ENCODE results near the gene ZNF688.

Gene ZNF688

DNA sequence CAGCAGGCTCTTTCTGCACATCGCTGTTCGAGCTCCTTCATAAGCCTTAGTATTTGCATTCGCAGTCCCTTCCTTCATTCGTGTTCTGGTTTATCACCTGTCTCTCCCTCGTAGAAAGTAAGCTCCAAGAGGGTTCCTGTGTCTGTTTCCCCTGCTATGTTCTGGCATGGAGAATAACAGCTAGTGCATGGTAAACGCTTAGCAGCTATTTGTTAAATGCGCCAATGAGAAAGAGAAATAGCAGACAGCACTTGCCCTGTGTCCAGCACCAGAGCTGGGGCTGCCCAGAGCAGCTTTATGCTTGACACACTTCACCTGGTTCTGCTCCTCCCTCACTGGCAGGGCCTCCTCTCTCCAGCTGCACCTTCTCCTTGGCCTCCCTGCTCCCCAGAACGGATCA, 5.5 kb downstream of the ZNF688 start:
- TF ChIP-seq SNAI2 (CRISPR knock-in tag; IDR thresholded peaks at IDR 0.05) (no peak), ARNTL (CRISPR knock-in tag; IDR thresholded peaks at IDR 0.05; ENCODE audit: borderline replicate concordance, low read depth) (no peak), RARB (CRISPR knock-in tag; IDR thresholded peaks at IDR 0.05) (no peak), ZC3H10 (CRISPR knock-in tag; IDR thresholded peaks at IDR 0.05) (no peak), BACH2 (CRISPR knock-in tag; IDR thresholded peaks at IDR 0.05; ENCODE audit: borderline replicate concordance) (no peak), ZFP3 (CRISPR knock-in tag; IDR thresholded peaks at IDR 0.05) (no peak), ZNF70 (CRISPR knock-in tag; IDR thresholded peaks at IDR 0.05) (no peak)
- TF ChIP-seq, protein P1, sequence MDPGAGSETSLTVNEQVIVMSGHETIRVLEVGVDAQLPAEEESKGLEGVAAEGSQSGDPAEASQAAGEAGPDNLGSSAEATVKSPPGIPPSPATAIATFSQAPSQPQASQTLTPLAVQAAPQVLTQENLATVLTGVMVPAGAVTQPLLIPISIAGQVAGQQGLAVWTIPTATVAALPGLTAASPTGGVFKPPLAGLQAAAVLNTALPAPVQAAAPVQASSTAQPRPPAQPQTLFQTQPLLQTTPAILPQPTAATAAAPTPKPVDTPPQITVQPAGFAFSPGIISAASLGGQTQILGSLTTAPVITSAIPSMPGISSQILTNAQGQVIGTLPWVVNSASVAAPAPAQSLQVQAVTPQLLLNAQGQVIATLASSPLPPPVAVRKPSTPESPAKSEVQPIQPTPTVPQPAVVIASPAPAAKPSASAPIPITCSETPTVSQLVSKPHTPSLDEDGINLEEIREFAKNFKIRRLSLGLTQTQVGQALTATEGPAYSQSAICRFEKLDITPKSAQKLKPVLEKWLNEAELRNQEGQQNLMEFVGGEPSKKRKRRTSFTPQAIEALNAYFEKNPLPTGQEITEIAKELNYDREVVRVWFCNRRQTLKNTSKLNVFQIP (CRISPR knock-in tag; IDR thresholded peaks at IDR 0.05; ENCODE audit: borderline replicate concordance, low read depth) = no peak
- TF ChIP-seq, protein P2, sequence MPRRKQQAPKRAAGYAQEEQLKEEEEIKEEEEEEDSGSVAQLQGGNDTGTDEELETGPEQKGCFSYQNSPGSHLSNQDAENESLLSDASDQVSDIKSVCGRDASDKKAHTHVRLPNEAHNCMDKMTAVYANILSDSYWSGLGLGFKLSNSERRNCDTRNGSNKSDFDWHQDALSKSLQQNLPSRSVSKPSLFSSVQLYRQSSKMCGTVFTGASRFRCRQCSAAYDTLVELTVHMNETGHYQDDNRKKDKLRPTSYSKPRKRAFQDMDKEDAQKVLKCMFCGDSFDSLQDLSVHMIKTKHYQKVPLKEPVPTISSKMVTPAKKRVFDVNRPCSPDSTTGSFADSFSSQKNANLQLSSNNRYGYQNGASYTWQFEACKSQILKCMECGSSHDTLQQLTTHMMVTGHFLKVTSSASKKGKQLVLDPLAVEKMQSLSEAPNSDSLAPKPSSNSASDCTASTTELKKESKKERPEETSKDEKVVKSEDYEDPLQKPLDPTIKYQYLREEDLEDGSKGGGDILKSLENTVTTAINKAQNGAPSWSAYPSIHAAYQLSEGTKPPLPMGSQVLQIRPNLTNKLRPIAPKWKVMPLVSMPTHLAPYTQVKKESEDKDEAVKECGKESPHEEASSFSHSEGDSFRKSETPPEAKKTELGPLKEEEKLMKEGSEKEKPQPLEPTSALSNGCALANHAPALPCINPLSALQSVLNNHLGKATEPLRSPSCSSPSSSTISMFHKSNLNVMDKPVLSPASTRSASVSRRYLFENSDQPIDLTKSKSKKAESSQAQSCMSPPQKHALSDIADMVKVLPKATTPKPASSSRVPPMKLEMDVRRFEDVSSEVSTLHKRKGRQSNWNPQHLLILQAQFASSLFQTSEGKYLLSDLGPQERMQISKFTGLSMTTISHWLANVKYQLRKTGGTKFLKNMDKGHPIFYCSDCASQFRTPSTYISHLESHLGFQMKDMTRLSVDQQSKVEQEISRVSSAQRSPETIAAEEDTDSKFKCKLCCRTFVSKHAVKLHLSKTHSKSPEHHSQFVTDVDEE (CRISPR knock-in tag; IDR thresholded peaks at IDR 0.05) = no peak
- TF ChIP-seq, protein P3, sequence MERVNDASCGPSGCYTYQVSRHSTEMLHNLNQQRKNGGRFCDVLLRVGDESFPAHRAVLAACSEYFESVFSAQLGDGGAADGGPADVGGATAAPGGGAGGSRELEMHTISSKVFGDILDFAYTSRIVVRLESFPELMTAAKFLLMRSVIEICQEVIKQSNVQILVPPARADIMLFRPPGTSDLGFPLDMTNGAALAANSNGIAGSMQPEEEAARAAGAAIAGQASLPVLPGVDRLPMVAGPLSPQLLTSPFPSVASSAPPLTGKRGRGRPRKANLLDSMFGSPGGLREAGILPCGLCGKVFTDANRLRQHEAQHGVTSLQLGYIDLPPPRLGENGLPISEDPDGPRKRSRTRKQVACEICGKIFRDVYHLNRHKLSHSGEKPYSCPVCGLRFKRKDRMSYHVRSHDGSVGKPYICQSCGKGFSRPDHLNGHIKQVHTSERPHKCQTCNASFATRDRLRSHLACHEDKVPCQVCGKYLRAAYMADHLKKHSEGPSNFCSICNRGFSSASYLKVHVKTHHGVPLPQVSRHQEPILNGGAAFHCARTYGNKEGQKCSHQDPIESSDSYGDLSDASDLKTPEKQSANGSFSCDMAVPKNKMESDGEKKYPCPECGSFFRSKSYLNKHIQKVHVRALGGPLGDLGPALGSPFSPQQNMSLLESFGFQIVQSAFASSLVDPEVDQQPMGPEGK (CRISPR knock-in tag; IDR thresholded peaks at IDR 0.05; ENCODE audit: borderline replicate concordance) = no peak
- no peak for ATAC-seq

DNA sequence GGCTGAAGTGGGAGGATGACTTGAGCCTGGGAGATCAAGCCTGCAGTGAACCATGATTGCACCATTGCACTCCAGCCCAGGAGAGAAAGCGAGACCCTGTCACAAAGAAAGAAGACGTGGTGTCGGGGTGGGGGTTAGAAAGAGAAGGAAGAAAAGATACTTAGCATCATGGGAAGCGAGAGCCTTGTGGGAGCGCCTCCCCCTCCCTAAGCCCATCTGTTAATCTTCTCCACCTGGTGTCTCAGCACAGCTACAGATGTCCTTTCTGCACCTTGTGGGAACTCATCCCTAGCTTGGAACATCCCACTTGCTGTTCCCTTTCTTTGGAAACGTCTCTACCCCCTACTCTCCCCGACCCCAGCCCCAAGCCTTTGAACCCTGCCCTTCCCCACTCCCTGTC, 6.0 kb downstream of the ZNF688 start:
- no peak for ATAC-seq
- TF ChIP-seq, protein P2 (CRISPR knock-in tag; IDR thresholded peaks at IDR 0.05) = no peak
- no peak for TF ChIP-seq ARNTL (CRISPR knock-in tag; IDR thresholded peaks at IDR 0.05; ENCODE audit: borderline replicate concordance, low read depth)
- TF ChIP-seq ZFP3 (CRISPR knock-in tag; IDR thresholded peaks at IDR 0.05) = no peak
- no peak for TF ChIP-seq SNAI2 (CRISPR knock-in tag; IDR thresholded peaks at IDR 0.05)
- no peak for TF ChIP-seq RARB (CRISPR knock-in tag; IDR thresholded peaks at IDR 0.05)
- TF ChIP-seq ZNF8 (CRISPR knock-in tag; IDR thresholded peaks at IDR 0.05) = no peak
- TF ChIP-seq ZNF70 (CRISPR knock-in tag; IDR thresholded peaks at IDR 0.05) = no peak
- no peak for TF ChIP-seq BACH2 (CRISPR knock-in tag; IDR thresholded peaks at IDR 0.05; ENCODE audit: borderline replicate concordance)

DNA sequence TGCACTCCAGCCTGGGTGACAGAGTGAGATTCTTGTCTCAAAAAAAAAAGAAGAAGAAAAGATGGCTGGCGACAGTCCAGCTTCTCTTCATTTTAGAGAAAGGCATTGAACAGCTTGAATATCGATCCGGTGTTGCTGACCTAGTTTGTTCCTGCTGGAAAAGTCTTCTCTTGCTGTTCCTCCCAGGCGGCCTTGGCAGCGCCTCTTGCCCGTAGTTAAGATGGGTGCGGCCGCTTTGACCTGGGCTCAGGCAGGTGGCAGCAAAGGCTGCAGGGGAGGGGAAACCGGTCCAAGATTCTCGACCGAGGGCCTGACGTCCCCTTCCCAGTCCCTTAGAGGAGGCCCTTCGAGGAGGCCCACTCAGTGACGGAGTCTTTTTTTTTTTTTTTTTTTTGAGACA, 9.5 kb downstream of the ZNF688 start:
- no peak for ATAC-seq
- TF ChIP-seq, protein P4, sequence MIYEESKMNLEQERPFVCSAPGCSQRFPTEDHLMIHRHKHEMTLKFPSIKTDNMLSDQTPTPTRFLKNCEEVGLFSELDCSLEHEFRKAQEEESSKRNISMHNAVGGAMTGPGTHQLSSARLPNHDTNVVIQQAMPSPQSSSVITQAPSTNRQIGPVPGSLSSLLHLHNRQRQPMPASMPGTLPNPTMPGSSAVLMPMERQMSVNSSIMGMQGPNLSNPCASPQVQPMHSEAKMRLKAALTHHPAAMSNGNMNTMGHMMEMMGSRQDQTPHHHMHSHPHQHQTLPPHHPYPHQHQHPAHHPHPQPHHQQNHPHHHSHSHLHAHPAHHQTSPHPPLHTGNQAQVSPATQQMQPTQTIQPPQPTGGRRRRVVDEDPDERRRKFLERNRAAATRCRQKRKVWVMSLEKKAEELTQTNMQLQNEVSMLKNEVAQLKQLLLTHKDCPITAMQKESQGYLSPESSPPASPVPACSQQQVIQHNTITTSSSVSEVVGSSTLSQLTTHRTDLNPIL (CRISPR knock-in tag; IDR thresholded peaks at IDR 0.05; ENCODE audit: low read depth) = no peak
- TF ChIP-seq, protein P3 (CRISPR knock-in tag; IDR thresholded peaks at IDR 0.05; ENCODE audit: borderline replicate concordance) = no peak
- TF ChIP-seq TCF4 (CRISPR knock-in tag; IDR thresholded peaks at IDR 0.05; ENCODE audit: borderline replicate concordance) = no peak
- no peak for TF ChIP-seq ZFP3 (CRISPR knock-in tag; IDR thresholded peaks at IDR 0.05)
- TF ChIP-seq, protein P2 (CRISPR knock-in tag; IDR thresholded peaks at IDR 0.05) = no peak
- no peak for TF ChIP-seq RARB (CRISPR knock-in tag; IDR thresholded peaks at IDR 0.05)
- TF ChIP-seq GLIS3 (CRISPR knock-in tag; IDR thresholded peaks at IDR 0.05) = no peak
- TF ChIP-seq PPARA (CRISPR knock-in tag; IDR thresholded peaks at IDR 0.05; ENCODE audit: borderline replicate concordance) = no peak
- no peak for TF ChIP-seq ZFP30 (CRISPR knock-in tag; IDR thresholded peaks at IDR 0.05)
- TF ChIP-seq TOX (CRISPR knock-in tag; IDR thresholded peaks at IDR 0.05; ENCODE audit: borderline replicate concordance) = no peak
- TF ChIP-seq, protein P1 (CRISPR knock-in tag; IDR thresholded peaks at IDR 0.05; ENCODE audit: borderline replicate concordance, low read depth) = no peak
- TF ChIP-seq ISL1 (CRISPR knock-in tag; IDR thresholded peaks at IDR 0.05) = no peak
- TF ChIP-seq SNAI2 (CRISPR knock-in tag; IDR thresholded peaks at IDR 0.05) = no peak
- no peak for TF ChIP-seq ZC3H10 (CRISPR knock-in tag; IDR thresholded peaks at IDR 0.05)
- TF ChIP-seq ZNF70 (CRISPR knock-in tag; IDR thresholded peaks at IDR 0.05) = no peak
